Measurements from ENCODE around the gene C3orf20.

- TF ChIP-seq CTCF (IDR thresholded peaks at IDR 0.05): no peak
- no peak for TF ChIP-seq EP300 (IDR thresholded peaks at IDR 0.05)
- TF ChIP-seq POLR2A (IDR thresholded peaks at IDR 0.05): no peak
These were observed 113.7 kb downstream of the C3orf20 start for GRCh38 chr3:14788644-14789043.

Data from sigmoid colon (tissue), 4 donors.